ENCODE data around the gene VEZF1.

The VEZF1 gene

DNA sequence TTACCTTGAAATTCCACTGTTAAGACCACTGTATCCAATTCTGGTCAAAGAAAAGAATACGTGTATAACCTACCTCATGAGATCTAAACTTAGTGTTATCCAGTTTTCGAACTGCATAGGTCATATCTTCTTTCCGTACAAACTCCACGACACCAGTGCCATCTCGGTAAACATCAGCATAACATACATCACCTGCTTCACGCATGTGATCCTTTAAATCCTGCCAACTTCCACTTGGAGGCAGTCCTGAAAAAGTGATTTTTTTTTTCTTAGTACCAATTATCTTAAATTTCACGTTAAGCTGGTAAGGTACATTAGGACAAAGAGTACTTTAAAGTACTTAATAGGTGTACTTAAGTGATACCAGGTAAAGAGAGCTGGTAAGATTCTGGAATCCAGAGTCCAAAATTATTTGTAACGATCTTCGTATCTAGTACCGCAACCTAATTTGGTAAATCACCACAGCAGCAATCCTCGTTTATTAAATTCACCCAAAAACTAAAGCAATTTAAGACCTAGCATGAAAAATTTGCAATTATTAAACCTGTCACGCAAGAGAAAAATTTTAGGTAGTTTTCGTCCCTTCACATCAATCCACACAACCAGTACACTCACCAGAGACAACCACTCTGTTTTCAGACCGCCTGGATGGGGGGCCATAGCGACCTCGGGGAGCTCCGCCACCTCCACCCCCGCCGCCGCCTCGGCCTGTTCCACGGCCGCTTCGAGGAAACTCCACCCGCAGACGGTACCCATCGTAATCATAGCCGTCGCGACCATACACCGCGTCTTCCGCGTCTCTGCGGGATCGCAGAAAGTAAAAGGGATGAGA, 17.9 kb upstream of the VEZF1 start:
- H3K36me3 ChIP-seq (ENCODE audit: control insufficient read depth, insufficient read depth, low read length), result peaks cover 6% of the 10 kb centered on the region

DNA sequence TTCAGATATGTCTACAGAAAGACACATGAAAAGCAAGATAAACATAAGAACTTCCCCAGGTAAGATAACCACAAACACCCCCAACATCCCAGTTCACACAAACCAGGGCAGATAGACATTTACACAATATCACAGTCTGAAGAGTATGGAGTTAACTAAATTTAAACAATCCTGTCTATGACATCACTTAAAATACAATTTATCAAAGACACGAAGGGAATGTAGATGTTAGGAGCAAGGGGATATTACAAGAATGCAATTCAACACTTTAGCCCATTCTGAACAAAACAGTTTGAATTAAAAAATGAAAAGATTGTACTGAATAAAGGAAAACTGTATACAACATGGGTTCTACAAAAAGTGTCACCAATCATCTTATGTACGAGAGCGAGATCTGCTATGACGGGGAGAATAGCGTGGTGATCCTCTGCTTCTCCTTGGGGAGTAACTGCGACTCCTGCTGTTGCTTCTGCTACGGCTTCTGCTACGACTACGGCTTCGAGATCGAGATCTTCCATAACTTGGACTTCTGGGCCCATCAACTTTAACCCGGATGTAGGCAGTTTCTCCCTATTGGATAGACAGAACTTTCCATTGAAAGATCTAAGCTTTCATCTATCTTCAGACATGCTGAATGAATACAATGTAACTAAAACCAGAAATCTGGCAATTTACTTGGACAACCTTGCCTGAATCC, 17.1 kb upstream of the VEZF1 start:
- Histone ChIP-seq H3K4me3 (replicated peaks; ENCODE audit: low read depth, low read length) (peak overlapping the region; percentile 80), H3K36me3 (ENCODE audit: control insufficient read depth, insufficient read depth, low read length) (peaks cover 8% of the 10 kb centered on the region), H3K27me3 (replicated peaks; ENCODE audit: control insufficient read depth, insufficient read depth, low read length) (no peaks in the 10 kb centered on the region)
- DNase-seq (ENCODE audit: extremely low read depth, insufficient read length), result no peak
- TF ChIP-seq, protein P1, sequence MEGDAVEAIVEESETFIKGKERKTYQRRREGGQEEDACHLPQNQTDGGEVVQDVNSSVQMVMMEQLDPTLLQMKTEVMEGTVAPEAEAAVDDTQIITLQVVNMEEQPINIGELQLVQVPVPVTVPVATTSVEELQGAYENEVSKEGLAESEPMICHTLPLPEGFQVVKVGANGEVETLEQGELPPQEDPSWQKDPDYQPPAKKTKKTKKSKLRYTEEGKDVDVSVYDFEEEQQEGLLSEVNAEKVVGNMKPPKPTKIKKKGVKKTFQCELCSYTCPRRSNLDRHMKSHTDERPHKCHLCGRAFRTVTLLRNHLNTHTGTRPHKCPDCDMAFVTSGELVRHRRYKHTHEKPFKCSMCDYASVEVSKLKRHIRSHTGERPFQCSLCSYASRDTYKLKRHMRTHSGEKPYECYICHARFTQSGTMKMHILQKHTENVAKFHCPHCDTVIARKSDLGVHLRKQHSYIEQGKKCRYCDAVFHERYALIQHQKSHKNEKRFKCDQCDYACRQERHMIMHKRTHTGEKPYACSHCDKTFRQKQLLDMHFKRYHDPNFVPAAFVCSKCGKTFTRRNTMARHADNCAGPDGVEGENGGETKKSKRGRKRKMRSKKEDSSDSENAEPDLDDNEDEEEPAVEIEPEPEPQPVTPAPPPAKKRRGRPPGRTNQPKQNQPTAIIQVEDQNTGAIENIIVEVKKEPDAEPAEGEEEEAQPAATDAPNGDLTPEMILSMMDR (IDR thresholded peaks at IDR 0.05; ENCODE audit: insufficient read depth, low read length, poor library complexity, severe bottlenecking), result no peak

More for the DNA sequence above, 17.9 kb upstream of the VEZF1 start:
- H3K27me3 ChIP-seq (replicated peaks; ENCODE audit: control insufficient read depth, insufficient read depth, low read length), result no peaks in the 10 kb centered on the region
- DNase-seq (ENCODE audit: extremely low read depth, insufficient read length), result no peak
- TF ChIP-seq, protein P1 (IDR thresholded peaks at IDR 0.05; ENCODE audit: insufficient read depth, low read length, poor library complexity, severe bottlenecking), result no peak
- peak overlapping the region; percentile 80 for H3K4me3 ChIP-seq (replicated peaks; ENCODE audit: low read depth, low read length)

DNA sequence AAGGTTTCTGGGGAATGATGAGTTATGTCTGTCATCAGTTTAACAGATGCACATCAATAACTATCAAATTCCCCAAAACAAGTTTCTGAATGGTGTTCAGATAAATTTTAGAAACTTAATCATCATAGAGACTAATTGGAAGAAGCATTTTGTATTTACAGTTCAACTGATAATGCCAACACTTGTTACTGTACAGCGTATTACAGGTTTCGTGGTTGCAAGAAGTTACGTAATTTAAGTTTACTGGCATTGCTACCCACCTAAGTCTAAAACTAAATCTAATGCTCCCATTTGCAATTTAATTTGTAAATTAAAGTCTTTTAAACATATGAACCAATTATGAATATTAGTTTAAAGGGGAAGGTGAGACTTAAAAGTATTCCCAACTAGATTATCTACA, 16.0 kb upstream of the VEZF1 start:
- no peak for DNase-seq (ENCODE audit: extremely low read depth, insufficient read length)
- TF ChIP-seq, protein P1 (IDR thresholded peaks at IDR 0.05; ENCODE audit: insufficient read depth, low read length, poor library complexity, severe bottlenecking), result no peak
- no peak overlapping the region for H3K4me3 ChIP-seq (replicated peaks; ENCODE audit: low read depth, low read length)
- peaks cover 8% of the 10 kb centered on the region for H3K36me3 ChIP-seq (ENCODE audit: control insufficient read depth, insufficient read depth, low read length)
- no peaks in the 10 kb centered on the region for H3K27me3 ChIP-seq (replicated peaks; ENCODE audit: control insufficient read depth, insufficient read depth, low read length)

DNA sequence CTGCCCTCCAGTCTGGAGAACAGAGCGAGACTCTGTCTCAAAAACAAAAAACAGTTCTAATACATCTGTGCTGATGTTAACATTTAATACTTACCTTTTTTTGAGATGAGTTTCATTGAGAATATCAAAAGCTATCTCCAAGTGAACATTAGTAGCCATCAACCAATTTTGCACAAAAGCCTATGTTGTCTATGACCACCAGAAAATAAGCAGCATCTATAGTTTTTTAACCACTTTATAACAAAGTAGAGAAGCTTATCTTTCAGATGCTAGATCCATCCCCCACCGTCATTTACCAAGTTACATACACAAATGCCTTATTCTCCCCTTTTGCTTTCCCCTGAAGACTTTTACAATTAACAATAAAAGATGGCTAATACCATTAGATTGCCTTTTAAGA, 14.9 kb upstream of the VEZF1 start:
- H3K4me3 ChIP-seq (replicated peaks; ENCODE audit: low read depth, low read length), result no peak overlapping the region
- DNase-seq (ENCODE audit: extremely low read depth, insufficient read length), result no peak
- H3K36me3 ChIP-seq (ENCODE audit: control insufficient read depth, insufficient read depth, low read length), result peaks cover 8% of the 10 kb centered on the region
- no peaks in the 10 kb centered on the region for H3K27me3 ChIP-seq (replicated peaks; ENCODE audit: control insufficient read depth, insufficient read depth, low read length)
- TF ChIP-seq, protein P1 (IDR thresholded peaks at IDR 0.05; ENCODE audit: insufficient read depth, low read length, poor library complexity, severe bottlenecking), result no peak

DNA sequence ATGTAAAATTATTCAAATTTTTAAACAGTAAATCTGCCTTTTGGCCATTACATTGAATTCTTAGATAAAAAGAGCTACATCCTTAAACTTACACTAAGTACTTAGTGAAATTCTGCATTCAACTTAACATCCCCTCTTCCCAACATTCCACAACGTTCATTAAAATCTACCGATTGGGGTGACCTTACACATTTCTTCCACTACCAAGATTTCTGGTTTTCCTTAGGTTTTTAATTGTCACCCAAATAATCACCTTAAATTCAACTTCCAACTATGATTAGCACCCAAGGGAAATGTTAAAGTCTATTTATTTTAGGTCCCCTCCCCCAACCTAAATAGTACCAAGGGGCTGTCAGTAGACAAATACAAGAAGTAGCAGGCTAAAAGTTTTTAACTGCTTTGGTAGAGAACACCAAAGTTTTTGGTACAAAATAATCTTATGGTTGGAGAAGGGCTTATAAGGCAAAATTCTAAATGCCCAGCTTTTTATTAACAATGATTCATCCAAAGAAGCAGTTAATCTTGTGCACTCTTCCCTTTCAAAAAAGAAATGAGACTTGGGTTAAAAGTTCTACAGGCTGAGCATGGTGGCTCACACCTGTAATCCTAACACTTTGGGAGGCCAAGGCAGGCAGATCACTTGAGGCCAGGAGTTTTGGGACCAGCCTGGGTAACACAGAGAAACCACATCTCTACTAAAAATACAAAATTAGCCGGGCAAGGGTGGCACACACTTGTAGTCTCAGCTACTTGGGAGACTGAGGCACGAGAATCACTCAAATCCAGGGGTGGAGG, 14.3 kb upstream of the VEZF1 start:
- H3K36me3 ChIP-seq (ENCODE audit: control insufficient read depth, insufficient read depth, low read length), result peaks cover 10% of the 10 kb centered on the region
- H3K4me3 ChIP-seq (replicated peaks; ENCODE audit: low read depth, low read length), result no peak overlapping the region
- no peak for DNase-seq (ENCODE audit: extremely low read depth, insufficient read length)

More for the DNA sequence above, 14.3 kb upstream of the VEZF1 start:
- TF ChIP-seq, protein P1 (IDR thresholded peaks at IDR 0.05; ENCODE audit: insufficient read depth, low read length, poor library complexity, severe bottlenecking), result no peak
- no peaks in the 10 kb centered on the region for H3K27me3 ChIP-seq (replicated peaks; ENCODE audit: control insufficient read depth, insufficient read depth, low read length)
